ENCODE data around the gene ADSL.

DNA sequence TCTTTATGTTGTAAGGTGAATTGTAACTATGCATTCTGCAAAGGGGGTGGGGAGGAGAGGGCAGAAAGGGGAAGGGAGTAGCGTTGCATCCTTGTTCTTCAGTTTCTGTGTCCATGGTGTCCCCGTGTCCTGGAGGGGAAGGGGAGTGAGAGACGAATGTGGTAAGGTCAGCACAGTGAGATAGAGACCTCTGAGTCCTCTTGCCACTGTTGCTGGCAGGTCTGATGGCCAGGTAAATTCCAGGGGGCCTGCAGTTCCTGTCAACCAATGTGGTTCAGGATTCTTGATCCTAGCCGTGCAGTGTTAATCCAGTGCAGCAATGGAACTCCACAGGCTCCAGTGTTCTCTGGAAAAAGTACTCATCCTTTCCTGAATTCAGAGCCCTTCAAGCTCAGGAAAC, 14.6 kb upstream of the ADSL start:
- TF ChIP-seq ZFP30 (CRISPR knock-in tag; IDR thresholded peaks at IDR 0.05), result no peak
- TF ChIP-seq, protein P1, sequence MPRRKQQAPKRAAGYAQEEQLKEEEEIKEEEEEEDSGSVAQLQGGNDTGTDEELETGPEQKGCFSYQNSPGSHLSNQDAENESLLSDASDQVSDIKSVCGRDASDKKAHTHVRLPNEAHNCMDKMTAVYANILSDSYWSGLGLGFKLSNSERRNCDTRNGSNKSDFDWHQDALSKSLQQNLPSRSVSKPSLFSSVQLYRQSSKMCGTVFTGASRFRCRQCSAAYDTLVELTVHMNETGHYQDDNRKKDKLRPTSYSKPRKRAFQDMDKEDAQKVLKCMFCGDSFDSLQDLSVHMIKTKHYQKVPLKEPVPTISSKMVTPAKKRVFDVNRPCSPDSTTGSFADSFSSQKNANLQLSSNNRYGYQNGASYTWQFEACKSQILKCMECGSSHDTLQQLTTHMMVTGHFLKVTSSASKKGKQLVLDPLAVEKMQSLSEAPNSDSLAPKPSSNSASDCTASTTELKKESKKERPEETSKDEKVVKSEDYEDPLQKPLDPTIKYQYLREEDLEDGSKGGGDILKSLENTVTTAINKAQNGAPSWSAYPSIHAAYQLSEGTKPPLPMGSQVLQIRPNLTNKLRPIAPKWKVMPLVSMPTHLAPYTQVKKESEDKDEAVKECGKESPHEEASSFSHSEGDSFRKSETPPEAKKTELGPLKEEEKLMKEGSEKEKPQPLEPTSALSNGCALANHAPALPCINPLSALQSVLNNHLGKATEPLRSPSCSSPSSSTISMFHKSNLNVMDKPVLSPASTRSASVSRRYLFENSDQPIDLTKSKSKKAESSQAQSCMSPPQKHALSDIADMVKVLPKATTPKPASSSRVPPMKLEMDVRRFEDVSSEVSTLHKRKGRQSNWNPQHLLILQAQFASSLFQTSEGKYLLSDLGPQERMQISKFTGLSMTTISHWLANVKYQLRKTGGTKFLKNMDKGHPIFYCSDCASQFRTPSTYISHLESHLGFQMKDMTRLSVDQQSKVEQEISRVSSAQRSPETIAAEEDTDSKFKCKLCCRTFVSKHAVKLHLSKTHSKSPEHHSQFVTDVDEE (CRISPR knock-in tag; IDR thresholded peaks at IDR 0.05), result no peak
- TF ChIP-seq, protein P2, sequence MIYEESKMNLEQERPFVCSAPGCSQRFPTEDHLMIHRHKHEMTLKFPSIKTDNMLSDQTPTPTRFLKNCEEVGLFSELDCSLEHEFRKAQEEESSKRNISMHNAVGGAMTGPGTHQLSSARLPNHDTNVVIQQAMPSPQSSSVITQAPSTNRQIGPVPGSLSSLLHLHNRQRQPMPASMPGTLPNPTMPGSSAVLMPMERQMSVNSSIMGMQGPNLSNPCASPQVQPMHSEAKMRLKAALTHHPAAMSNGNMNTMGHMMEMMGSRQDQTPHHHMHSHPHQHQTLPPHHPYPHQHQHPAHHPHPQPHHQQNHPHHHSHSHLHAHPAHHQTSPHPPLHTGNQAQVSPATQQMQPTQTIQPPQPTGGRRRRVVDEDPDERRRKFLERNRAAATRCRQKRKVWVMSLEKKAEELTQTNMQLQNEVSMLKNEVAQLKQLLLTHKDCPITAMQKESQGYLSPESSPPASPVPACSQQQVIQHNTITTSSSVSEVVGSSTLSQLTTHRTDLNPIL (CRISPR knock-in tag; IDR thresholded peaks at IDR 0.05; ENCODE audit: low read depth), result no peak
- TF ChIP-seq, protein P3, sequence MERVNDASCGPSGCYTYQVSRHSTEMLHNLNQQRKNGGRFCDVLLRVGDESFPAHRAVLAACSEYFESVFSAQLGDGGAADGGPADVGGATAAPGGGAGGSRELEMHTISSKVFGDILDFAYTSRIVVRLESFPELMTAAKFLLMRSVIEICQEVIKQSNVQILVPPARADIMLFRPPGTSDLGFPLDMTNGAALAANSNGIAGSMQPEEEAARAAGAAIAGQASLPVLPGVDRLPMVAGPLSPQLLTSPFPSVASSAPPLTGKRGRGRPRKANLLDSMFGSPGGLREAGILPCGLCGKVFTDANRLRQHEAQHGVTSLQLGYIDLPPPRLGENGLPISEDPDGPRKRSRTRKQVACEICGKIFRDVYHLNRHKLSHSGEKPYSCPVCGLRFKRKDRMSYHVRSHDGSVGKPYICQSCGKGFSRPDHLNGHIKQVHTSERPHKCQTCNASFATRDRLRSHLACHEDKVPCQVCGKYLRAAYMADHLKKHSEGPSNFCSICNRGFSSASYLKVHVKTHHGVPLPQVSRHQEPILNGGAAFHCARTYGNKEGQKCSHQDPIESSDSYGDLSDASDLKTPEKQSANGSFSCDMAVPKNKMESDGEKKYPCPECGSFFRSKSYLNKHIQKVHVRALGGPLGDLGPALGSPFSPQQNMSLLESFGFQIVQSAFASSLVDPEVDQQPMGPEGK (CRISPR knock-in tag; IDR thresholded peaks at IDR 0.05; ENCODE audit: borderline replicate concordance), result no peak
- no peak for TF ChIP-seq BACH2 (CRISPR knock-in tag; IDR thresholded peaks at IDR 0.05; ENCODE audit: borderline replicate concordance)
- no peak for TF ChIP-seq RARB (CRISPR knock-in tag; IDR thresholded peaks at IDR 0.05)
